ENCODE measurements around the gene TSC2. TPM values are rescaled to one million over a fixed set of nuclear protein-coding genes. Genes with fewer than 3 reads are reported as not detected.

Gene TSC2
- total and polyA plus RNA-seq, 2 of the 13 experiments (the other 11 are each of a cell fraction or from before 2014, with no cell fraction given), result 19.6 to 40.4 TPM

DNA sequence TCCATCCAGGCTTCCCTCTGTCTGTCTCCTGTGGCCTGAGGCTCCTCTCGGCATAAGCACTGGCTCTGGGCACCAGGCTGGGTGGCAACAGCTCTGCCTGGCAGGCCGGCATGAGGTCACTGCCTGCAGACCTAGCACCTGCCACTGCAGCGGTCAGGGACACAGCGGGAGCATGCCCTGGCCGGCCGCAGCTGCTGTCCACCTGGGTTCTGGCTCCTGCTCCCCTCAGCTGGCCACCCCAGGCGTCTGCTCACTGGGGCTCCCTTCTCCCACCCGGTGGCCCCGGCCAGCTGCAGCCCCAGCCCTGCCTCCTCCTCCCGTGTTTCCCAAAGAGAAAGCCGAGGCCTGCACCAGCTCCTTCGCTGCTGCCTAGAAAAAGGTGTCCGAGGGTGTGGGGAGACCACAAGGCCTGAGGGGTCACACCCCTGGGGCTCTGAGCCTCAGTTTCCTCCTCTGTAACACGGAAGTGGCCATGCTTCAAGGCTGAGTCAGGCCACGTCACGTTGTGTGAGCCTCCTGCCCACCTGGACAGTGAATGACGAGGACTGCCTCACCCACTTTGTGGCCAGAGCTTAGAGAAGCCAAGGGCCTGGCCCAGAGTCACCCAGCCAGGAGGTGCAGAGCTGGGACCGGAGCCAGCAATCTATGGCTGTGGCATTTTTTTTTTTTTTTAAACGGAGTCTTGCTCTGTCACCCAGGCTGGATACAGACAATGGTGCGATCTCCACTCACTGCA is 6.8 kb upstream of the TSC2 start:
- FAIRE-seq, result no peak
- ChIA-PET POLR2A (interaction anchor here (2.2 to 4.8 kb wide), 3 partner anchors 16 to 114 kb away, joined by 9 to 62 read pairs (median 15); partner anchors contain the start of genes NHERF2, RPS2 and TRAF7), CTCF (ENCODE audit: low intra/inter-chr PET ratio, low total read pairs) (no interaction called here)
- H3K4me2 ChIP-seq (ENCODE audit: low read depth, low read length), result no peak overlapping the region; the same call in 1 of the 2 replicates
- no peaks in the 10 kb centered on the region for H3K9me3 ChIP-seq (ENCODE audit: low read length)
- H3K79me2 ChIP-seq (ENCODE audit: insufficient read depth, low read length), result peaks cover 2% of the 10 kb centered on the region
- H3K27ac ChIP-seq (ENCODE audit: extremely low read length, insufficient read depth, low read length), result peak overlapping the region; percentile 86
- H2AFZ ChIP-seq (ENCODE audit: low read length), result no peak overlapping the region
- 83% methylated on average over 3 of the region's 20 CpGs for WGBS (ENCODE audit: low lambda C conversion rate)
- no peak overlapping the region; a peak in 1 of 6 replicates for H3K4me3 ChIP-seq (replicated peaks in 1 of 3; ENCODE audit: insufficient read depth in 1 of 3, low read depth in 2 of 3, low read length in 3 of 3)
- in situ Hi-C loops (cut with HindIII; ENCODE audit: extremely low pct_ligation_motif_present, low pct_unique_long_range_greater_than_20kb) (no loop called here), intact Hi-C loops (cut with micrococcal nuclease; ENCODE audit: unreplicated experiment) (no loop called here)
- H3K36me3 ChIP-seq (replicated peaks in 1 of 2; ENCODE audit: control insufficient read depth in 1 of 2, insufficient read depth in 2 of 2, low read length in 2 of 2), result peaks cover 4 to 6% of the 10 kb centered on the region in 2 experiments
- no peak for DNase-seq (ENCODE audit: low spot score)
- no peaks in the 10 kb centered on the region for H4K20me1 ChIP-seq (ENCODE audit: insufficient read depth, low read length)
- H3K4me1 ChIP-seq (ENCODE audit: insufficient read depth, low read length), result peaks cover 65% of the 10 kb centered on the region
- H3K9ac ChIP-seq (ENCODE audit: insufficient read depth, low read depth, low read length), result peak overlapping the region; percentile 26; the same call in 1 of the 2 replicates
- BruUV-seq (replicated peaks), result no TSS peak
- no peaks in the 10 kb centered on the region for H3K27me3 ChIP-seq (ENCODE audit: control insufficient read depth in 1 of 2, insufficient read depth in 2 of 2, low read length in 2 of 2)
- no peak for ATAC-seq
- no peak for TF ChIP-seq ZNF619 (CRISPR knock-in tag; IDR thresholded peaks at IDR 0.05)
- TF ChIP-seq, protein P1, sequence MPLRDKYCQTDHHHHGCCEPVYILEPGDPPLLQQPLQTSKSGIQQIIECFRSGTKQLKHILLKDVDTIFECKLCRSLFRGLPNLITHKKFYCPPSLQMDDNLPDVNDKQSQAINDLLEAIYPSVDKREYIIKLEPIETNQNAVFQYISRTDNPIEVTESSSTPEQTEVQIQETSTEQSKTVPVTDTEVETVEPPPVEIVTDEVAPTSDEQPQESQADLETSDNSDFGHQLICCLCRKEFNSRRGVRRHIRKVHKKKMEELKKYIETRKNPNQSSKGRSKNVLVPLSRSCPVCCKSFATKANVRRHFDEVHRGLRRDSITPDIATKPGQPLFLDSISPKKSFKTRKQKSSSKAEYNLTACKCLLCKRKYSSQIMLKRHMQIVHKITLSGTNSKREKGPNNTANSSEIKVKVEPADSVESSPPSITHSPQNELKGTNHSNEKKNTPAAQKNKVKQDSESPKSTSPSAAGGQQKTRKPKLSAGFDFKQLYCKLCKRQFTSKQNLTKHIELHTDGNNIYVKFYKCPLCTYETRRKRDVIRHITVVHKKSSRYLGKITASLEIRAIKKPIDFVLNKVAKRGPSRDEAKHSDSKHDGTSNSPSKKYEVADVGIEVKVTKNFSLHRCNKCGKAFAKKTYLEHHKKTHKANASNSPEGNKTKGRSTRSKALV (CRISPR knock-in tag; IDR thresholded peaks at IDR 0.05), result no peak
- TF ChIP-seq POLR2A (IDR thresholded peaks at IDR 0.05; ENCODE audit: insufficient read depth in 1 of 2, low read depth in 2 of 2, low read length in 2 of 2), result 0 out of 4 replicates have a peak, but pooled peaks of 1 of the 2 experiments have one; percentile 22
- TF ChIP-seq ZSCAN30 (CRISPR knock-in tag; IDR thresholded peaks at IDR 0.05), result no peak
- TF ChIP-seq PAWR (CRISPR knock-in tag; IDR thresholded peaks at IDR 0.05; ENCODE audit: borderline replicate concordance), result no peak
- TF ChIP-seq, protein P2, sequence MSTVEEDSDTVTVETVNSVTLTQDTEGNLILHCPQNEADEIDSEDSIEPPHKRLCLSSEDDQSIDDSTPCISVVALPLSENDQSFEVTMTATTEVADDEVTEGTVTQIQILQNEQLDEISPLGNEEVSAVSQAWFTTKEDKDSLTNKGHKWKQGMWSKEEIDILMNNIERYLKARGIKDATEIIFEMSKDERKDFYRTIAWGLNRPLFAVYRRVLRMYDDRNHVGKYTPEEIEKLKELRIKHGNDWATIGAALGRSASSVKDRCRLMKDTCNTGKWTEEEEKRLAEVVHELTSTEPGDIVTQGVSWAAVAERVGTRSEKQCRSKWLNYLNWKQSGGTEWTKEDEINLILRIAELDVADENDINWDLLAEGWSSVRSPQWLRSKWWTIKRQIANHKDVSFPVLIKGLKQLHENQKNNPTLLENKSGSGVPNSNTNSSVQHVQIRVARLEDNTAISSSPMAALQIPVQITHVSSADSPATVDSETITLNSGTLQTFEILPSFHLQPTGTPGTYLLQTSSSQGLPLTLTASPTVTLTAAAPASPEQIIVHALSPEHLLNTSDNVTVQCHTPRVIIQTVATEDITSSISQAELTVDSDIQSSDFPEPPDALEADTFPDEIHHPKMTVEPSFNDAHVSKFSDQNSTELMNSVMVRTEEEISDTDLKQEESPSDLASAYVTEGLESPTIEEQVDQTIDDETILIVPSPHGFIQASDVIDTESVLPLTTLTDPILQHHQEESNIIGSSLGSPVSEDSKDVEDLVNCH (CRISPR knock-in tag; IDR thresholded peaks at IDR 0.05), result no peak
- TF ChIP-seq, protein P3, sequence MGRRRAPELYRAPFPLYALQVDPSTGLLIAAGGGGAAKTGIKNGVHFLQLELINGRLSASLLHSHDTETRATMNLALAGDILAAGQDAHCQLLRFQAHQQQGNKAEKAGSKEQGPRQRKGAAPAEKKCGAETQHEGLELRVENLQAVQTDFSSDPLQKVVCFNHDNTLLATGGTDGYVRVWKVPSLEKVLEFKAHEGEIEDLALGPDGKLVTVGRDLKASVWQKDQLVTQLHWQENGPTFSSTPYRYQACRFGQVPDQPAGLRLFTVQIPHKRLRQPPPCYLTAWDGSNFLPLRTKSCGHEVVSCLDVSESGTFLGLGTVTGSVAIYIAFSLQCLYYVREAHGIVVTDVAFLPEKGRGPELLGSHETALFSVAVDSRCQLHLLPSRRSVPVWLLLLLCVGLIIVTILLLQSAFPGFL (CRISPR knock-in tag; IDR thresholded peaks at IDR 0.05), result no peak
- TF ChIP-seq AGO1 (IDR thresholded peaks at IDR 0.05; ENCODE audit: low read depth, low read length, poor library complexity, severe bottlenecking), result peak; percentile 69
- TF ChIP-seq, protein P4, sequence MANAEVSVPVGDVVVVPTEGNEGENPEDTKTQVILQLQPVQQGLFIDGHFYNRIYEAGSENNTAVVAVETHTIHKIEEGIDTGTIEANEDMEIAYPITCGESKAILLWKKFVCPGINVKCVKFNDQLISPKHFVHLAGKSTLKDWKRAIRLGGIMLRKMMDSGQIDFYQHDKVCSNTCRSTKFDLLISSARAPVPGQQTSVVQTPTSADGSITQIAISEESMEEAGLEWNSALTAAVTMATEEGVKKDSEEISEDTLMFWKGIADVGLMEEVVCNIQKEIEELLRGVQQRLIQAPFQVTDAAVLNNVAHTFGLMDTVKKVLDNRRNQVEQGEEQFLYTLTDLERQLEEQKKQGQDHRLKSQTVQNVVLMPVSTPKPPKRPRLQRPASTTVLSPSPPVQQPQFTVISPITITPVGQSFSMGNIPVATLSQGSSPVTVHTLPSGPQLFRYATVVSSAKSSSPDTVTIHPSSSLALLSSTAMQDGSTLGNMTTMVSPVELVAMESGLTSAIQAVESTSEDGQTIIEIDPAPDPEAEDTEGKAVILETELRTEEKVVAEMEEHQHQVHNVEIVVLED (CRISPR knock-in tag; IDR thresholded peaks at IDR 0.05; ENCODE audit: borderline replicate concordance), result no peak
- TF ChIP-seq ZNF207 (IDR thresholded peaks at IDR 0.05; ENCODE audit: borderline replicate concordance), result no peak
- no peak for TF ChIP-seq ZNF547 (CRISPR knock-in tag; IDR thresholded peaks at IDR 0.05)
- TF ChIP-seq AGO2 (optimal IDR thresholded peaks at IDR 0.05; ENCODE audit: low read depth, low read length), result peak; percentile 76
- TF ChIP-seq, protein P5, sequence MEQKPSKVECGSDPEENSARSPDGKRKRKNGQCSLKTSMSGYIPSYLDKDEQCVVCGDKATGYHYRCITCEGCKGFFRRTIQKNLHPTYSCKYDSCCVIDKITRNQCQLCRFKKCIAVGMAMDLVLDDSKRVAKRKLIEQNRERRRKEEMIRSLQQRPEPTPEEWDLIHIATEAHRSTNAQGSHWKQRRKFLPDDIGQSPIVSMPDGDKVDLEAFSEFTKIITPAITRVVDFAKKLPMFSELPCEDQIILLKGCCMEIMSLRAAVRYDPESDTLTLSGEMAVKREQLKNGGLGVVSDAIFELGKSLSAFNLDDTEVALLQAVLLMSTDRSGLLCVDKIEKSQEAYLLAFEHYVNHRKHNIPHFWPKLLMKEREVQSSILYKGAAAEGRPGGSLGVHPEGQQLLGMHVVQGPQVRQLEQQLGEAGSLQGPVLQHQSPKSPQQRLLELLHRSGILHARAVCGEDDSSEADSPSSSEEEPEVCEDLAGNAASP (CRISPR knock-in tag; IDR thresholded peaks at IDR 0.05; ENCODE audit: borderline replicate concordance), result no peak
- TF ChIP-seq CBX2 (IDR thresholded peaks at IDR 0.05; ENCODE audit: low read depth, low read length), result no peak
- TF ChIP-seq CBX2 (CRISPR knock-in tag; IDR thresholded peaks at IDR 0.05; ENCODE audit: low read depth), result no peak
